ENCODE data around the gene CACNG6.

DNA sequence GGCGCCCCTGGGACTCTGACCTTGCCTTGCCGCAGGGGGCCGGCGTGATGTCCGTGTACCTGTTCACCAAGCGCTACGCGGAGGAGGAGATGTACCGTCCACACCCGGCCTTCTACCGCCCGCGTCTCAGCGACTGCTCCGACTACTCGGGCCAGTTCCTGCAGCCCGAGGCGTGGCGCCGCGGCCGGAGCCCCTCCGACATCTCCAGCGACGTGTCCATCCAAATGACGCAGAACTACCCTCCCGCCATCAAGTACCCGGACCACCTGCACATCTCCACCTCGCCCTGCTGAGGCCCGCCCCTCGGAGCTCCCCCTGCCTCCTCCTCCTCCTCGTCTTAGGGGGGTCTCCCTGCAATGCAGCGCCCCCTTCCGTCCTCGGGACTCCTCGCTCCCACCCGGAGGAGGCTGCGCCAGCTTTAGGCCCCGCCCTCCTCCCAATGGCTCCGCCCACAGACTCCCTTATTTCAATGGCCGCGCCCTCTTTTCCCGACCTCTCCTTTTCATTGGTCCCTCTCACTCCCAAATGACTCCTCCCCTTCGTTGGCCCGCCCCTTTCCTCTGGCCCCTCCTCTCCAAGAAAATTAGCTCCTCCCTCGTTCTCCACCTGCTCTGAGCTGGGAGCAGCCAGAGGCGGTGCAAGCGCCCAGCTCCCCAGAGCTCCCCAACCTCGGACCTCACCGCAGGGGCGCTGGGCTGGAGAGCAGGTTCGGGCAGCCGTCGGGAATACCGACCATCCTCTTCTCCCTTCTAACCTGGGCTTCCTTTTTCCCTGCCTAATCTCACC is 49.2 kb upstream of the CACNG6 start:
- TF ChIP-seq POLR2A (IDR thresholded peaks at IDR 0.05; ENCODE audit: low read depth, low read length): no peak
- TF ChIP-seq POLR2AphosphoS5 (IDR thresholded peaks at IDR 0.05; ENCODE audit: low read depth, low read length): no peak
- no peak for TF ChIP-seq TAF1 (IDR thresholded peaks at IDR 0.05; ENCODE audit: borderline replicate concordance, low read depth, low read length)
